ENCODE results near the gene BRD7.
A peak's percentile ranks its signal among the peaks of the same experiment; 100 is the strongest.

The BRD7 gene

DNA sequence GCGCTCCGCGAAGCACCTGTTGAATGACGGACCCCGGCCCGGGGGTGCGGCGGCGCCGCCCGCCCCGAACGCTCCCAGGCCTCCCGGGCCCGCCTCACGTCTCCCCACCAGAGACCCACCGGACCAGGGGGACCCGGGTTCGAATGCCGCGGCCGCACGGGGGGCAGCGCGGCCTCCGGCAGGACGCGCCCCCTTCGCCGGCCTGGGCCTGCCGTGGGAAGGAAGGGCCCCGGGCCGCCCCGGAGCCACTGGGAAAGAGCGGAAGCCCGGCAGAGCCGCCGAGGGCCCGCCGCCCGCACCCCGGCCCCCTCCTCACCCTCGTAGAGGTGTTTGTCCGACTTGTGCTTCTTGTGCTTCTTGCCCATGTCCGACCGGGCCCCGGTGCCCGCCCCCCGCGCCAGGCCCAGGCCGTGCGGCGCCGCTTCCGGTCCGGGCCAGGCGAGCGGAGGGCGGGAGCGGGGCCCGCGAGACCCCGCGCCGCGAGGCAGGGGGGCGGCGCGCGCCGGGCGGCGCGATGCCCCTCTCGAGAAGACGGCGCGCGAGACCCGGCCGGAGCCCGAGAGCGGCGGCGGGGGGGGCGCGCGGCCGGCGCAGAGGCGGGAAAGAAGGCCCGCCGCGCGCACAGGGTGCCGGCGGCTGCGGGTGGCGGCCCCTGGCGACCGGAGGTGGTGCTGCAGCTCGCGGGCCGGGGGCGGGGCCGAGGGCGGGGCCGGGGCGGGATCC lies at the start of gene BRD7:
BRD7 (minus strand) TSS at position 579 of the 723 bp plus-strand sequence; CDS start at position 365, 214 bp downstream.
- peak; percentile 40 to 69 (median 50) for DNase-seq (ENCODE audit: low read depth in 2 of 3, low spot score in 1 of 3)

DNA sequence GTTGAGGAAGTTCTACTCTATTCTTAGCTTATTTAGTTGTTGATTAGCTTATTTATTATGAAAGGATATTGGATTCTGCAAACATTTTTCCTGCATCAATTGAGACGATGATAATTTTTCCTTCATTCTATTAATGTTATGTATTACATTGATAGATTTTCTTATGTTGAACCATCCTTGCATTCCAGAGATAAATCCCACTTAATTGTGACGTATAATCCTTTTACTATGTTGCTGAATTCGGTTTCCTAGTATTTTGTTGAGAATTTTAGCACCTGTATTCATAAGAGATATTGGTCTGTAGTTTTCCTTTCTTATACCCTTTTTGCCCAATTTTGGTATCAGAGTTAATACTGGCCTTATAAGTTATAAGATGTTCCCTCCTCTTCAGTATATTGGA lies 47.6 kb upstream of the BRD7 start:
- no peak for DNase-seq (ENCODE audit: low read depth in 2 of 3, low spot score in 1 of 3)

DNA sequence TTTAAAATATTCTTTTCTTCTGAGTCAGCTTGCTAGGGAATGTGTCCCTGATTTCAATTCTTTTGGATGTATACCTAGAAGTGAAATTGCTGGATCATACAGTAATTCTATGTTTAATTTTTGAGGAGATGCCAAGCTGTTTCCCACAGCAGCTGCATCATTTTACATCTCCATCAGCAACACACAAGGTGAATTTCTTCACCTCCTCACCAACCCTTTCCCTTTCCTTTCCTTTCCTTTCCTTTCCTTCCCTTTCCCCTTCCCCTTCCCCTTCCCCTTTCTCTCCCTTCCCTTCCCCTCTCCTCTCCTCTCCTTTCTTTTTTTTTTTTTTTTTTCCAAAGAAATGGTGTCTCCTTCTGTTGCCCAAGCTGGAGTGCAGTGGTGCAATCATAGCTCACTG lies 45.4 kb upstream of the BRD7 start:
- DNase-seq (ENCODE audit: low read depth in 2 of 3, low spot score in 1 of 3), result no peak

DNA sequence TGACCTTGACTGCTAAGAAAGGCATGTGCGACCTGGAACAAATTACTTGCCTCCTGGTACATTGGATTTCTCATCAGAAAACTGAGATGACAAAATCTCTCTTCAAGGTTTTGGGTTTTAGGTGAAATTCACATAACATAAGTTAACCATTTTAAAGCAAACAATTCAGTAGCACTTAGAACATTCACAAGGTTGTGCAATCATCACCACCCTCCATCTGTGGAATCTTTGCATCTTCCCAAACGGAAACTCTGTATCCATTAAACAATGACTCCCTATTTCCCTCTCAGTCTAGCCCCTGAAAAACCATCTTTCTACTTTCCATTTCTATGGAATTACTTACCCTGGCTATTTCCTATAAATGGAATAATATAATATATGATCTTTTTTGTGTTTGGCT lies 42.2 kb upstream of the BRD7 start:
- DNase-seq (ENCODE audit: low read depth in 2 of 3, low spot score in 1 of 3), result no peak

DNA sequence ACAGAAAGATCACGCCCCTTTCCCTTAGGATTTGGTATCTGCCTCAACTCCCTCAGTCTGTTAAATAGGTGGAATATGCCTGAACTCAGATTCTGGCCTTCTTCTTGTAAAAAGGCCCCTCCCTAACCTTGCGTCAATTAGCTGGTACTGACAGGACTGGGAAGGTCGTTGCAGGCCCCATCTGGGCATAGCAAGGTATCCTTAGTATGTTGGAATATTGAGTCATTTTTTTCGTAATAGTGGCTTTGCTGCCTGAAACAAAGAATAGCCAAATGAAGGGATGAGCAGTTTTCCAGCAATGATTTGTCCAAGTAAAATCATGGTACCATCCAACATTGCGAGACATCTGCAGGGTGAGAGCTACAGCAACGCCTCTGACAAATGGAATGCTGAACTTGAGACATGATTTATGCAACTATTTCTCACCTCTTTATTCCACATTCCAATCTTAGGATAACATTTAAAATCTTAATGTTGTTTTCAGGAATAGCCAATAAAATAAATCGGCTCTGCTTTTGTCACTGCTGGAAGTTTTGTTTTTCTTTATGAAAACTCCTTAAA lies 39.3 kb upstream of the BRD7 start:
- no peak for DNase-seq (ENCODE audit: low read depth in 2 of 3, low spot score in 1 of 3)

DNA sequence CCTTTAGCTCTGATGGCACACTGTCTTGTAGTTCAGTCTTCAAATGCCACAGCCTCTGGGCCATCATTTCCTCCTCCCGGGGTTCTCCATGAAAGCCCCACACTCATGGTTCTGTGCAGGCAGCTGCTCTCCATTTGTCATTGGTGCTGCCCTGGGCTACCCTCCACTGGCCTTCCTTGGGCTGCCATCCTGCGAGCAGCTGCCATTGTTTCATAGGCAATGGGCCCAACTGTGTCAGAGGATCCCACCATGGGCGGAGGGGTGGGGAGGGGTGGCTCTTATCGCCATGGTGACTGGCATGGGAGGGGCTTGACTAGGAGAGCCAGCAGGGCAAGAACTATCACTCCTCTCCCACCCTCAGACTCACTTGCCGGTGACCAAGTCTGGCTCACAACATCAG lies 38.6 kb upstream of the BRD7 start:
- DNase-seq (ENCODE audit: low read depth in 2 of 3, low spot score in 1 of 3), result no peak

DNA sequence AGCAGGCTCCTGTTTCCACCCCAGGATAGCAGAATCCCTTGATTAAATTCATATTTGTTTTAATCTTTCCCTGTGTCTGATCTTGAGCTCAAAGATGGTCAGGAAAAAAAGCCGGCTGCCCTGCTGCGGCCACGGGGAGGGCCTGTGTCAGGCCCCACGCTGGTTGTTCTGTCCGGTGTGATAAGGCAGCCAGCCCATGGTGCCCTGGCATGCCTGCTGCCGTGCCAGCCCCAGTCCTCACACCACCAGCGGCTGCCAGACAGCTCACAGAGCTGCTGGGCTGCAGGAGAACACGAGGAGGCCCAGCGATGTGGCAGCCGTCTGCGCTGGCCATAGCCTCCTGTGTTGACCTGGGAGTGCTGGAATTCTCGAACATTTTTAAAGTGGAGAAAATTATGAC lies 34.7 kb upstream of the BRD7 start:
- no peak for DNase-seq (ENCODE audit: low read depth in 2 of 3, low spot score in 1 of 3)

DNA sequence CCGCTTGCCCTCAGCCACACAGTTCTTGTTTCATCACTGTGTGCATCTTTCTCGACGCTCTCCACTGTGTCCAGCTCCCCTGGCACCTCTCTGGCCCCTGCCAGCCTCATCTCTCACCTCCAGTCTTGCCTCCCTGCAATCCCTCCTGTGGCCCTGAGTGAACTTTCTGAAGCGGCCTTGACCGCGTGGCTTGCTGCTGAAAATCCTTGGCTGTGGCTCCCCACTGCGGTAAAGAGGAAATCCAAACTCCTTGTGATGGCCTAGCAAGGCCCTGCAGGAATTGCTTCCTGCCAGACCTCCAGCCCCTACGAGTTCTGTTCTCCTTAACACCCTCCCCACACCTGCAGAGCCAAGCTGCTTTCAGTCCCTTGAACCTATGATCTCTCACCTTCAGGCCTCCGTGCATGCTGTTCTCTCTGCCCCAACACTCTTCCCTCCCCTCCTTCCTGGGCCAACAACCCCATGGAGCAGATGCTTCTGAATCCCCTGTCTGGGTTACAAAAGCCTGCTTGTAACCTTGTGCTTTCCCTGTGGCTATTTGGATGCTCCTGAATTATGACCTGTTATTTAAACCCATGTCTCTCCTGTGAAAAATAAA lies 33.6 kb upstream of the BRD7 start:
- no peak for DNase-seq (ENCODE audit: low read depth in 2 of 3, low spot score in 1 of 3)

DNA sequence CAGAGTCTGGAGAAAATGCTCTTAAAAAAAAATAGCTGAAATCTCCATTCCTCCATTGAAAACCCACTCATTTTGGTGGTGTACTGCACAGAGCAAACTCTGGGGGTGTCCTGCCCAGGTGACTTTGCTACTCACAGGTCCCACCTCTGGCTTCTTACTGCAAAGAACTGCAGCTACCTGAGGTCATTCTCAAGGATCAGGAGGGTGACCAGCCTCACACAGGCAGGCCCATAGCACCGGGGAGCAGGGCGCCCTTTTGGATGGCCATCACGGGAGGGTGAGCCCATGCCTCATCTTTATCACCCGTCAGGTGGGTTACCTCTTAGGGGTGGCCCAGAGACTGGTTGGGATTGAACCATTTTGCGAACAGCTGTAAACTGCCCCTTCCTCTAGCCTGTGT lies 32.6 kb upstream of the BRD7 start:
- no peak for DNase-seq (ENCODE audit: low read depth in 2 of 3, low spot score in 1 of 3)

DNA sequence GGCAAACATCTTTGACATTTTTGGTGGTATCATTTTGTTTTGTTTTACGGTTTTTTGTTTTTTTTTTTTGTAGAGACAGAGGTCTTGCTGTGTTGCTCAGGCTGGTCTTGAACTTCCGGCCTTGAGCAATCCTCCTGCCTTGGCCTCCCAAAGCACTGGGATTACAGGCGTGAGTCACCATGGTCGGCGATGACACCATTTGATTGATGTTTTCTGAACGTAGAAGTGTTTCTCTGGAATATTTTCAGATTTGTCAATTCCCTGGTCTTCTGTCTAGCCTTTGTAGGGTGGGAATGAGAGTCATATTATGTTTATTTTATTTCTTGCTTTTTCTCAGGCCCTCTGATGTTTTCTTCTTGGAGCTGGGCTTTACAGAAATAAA lies 32.2 kb upstream of the BRD7 start:
- DNase-seq (ENCODE audit: low read depth in 2 of 3, low spot score in 1 of 3), result no peak

DNA sequence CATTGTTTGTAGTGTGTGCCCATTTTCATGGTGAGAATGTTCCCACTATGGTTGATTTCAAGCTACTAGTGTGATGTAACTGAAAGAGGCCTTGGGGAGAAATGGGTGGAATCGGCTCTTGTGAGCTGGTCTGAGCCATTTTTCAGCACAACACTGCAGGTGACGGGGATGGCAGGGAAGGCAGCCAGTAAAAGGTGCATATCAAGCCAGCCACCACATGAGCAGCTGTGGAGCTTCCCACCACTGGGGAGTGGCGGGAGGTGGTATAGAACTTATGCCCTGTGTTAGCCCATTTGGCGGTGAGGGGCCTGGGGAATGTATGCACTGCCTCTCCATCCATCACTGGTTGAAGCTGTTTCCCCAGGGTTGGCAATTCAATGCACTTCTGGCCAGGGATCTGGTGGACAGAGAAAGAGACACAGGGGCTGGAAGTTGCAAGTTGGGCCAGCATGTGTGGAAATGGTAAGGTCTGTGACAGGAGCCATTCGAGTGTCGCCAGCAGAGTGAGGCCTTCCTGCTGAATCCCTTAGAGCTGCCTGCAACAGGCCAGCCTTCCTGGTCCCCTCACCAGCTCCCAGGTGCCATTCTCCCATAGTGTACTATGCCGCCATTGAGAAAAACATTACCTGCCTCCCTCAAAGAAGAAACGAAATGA lies 31.7 kb upstream of the BRD7 start:
- no peak for DNase-seq (ENCODE audit: low read depth in 2 of 3, low spot score in 1 of 3)

DNA sequence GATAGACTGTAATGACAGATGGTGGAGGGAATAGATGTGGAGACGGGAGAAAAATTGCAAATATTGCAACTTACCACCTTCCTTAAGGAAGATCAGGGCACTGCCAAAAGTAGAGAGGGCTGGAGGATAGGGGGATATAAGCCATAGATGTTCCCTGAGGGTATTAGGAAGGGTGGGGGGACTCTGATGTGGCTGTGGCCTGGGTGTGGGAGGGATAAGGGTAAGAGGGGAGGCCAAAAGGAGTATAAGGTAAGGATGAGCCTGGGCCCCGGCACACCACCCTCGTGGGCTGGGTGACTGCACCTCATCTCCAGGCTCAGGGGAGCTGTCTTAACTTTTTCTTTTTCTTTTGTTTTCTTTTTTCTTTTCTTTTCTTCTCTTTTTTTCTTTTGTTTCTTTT lies 30.6 kb upstream of the BRD7 start:
- no peak for DNase-seq (ENCODE audit: low read depth in 2 of 3, low spot score in 1 of 3)

DNA sequence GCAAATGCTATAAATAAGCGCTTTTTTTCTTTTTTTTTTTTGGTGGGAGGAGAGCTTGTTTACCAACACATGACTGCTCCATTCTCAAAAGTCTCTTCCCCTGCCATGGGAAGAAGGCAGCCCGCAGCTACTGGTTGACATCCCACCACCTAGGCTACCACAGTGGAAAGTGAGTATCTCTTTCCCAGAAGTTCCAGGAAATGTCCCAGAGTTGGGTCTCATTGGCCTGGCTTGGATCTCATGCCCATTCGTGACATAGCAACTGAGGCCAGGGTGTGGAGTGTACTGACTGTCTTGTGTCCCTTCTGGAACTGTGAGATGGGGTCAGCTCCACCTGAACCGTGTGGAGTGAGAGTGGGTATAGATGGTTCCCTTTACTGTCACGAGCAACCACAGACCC lies 29.5 kb upstream of the BRD7 start:
- DNase-seq (ENCODE audit: low read depth in 2 of 3, low spot score in 1 of 3), result no peak

DNA sequence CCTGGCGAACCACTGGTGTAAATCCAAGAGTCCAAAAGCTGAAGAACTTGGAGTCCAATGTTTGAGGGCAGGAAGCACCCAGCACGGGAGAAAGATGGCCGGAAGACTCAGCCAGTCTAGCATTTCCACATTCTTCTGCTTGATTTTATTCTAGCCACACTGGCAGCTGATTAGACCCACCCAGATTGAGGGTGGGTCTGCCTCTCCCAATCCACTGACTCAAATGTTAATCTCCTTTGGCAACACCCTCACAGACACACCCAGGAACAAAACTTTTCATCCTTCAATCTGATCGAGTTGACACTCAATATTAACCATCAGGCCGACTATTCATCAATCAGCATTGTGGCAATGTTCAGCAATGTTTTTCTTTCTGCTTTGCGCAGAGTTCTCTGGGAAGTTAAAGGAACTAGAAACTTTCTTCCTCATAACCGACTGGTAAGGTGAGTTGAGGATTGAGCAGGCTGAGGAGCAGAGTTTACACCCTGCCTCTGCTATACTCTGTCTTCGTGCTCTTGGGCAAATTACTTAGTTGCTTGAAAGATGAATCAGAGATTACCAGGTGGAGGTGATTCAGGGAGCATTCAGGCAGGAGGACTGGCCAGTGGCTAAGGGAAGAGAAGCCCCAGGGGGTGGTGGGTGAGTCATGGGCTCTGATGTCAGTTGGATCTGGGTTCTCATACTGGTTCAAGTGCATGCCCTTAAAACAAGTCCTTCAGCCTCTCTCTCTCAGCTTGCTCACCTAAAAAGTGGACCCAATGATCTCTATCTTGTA lies 28.2 kb upstream of the BRD7 start:
- DNase-seq (ENCODE audit: low read depth in 2 of 3, low spot score in 1 of 3), result no peak

DNA sequence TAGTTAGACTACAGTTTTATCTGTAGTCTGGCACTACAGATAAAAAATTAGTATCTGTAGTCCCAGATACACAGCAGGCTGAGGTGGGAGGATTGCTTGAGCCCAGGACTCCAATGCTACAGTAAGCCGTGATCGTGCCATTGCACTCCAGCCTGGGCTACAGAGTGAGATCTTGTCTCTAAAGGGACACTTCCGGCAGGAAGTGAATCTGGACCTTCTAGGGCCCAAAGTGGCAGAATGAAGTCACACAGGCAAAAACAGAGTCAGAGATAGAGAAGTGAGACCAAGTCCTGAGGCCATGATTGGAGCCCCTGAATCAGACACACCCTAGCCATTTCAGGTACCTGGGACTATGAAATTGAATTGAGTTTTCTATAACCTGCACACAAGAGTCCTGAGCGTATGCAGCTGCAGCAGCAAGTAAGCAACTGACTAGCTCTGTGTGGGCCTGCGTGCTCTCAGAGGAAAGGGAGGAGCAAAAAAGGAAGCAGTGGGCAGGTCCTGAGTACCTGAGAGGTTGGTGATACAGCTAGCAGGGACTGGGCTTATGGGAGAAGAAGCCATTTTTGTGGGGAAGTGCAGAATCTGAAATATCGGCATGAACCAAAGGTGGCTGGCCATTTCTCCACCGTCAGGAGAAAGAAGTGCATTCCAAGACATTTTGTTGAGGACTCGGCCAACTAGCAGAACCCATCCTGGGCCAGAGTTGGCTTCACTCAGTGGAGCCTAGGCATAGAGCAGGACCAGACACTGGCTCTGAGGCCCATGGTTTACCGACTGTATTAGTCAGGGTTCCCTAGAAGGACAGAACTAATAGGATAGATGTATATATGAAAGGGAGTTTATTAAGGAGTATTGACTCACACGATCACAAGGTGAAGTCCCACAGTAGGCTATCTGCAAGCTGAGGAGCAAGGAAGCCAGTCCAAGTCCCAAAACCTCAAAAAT lies 27.2 kb upstream of the BRD7 start:
- no peak for DNase-seq (ENCODE audit: low read depth in 2 of 3, low spot score in 1 of 3)

DNA sequence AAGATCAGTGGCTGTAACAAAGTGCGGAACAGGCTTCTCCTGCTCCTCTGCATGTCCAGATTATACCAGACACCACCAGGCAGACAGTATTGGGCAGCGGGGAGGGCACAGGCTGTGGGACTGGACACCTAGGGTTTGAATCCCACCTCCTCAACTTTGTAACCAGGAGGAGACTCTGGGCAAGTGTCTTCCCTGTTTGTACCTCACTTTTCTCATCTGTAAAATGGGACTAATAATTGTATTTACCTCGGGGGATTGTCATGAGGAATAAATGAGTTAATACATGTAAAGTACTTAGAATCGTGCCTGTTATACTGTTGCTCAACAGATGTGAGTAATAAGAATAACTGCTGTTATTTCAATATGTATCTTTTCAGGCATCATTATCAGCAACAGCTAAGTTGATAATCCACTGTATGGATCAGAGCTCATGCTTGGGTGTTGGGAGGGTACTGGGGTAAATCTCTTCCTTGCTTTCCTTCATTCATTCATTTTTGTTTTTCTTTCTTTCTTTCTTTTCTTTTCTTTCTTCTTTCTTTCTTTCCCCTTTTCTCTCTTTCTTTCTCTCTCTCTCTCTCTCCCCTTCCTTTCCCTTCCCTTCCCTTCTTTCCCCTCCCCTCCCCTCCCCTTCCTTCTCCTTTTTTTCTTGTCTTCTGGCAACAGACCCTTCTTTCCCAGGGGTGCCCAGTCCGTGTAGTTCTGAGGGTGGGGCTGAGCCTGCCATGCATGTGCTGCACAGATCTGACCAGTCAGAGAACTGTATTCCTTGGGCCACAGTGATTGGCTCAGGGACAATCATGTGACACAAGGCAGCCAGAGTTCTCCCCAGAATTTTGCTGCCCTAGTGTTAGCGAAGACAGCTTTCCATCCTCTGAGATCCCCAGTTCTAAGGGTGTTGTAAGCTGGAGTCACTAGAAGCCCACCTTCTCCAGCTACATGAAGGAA lies 25.3 kb upstream of the BRD7 start:
- DNase-seq (ENCODE audit: low read depth in 2 of 3, low spot score in 1 of 3), result no peak

DNA sequence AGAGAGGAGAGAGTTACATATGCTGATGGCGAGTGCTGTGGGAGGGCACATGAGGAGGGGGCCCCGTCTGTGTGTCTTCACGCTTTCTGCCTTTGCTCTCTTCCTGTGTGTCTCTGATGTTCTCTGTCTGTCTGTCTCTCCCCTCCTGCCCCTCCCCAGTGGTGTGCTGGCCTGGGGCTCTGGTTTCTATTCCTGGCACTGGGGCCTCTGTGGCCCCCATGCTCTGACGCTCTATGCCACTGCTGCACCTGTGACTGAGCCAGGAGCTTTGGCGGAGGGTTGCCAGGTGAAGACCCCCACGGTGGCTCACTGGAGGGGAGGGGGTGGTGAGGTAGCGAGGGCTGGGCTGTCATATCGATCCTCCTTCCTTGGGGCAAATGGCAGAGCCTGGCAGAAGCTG lies 24.6 kb upstream of the BRD7 start:
- no peak for DNase-seq (ENCODE audit: low read depth in 2 of 3, low spot score in 1 of 3)

DNA sequence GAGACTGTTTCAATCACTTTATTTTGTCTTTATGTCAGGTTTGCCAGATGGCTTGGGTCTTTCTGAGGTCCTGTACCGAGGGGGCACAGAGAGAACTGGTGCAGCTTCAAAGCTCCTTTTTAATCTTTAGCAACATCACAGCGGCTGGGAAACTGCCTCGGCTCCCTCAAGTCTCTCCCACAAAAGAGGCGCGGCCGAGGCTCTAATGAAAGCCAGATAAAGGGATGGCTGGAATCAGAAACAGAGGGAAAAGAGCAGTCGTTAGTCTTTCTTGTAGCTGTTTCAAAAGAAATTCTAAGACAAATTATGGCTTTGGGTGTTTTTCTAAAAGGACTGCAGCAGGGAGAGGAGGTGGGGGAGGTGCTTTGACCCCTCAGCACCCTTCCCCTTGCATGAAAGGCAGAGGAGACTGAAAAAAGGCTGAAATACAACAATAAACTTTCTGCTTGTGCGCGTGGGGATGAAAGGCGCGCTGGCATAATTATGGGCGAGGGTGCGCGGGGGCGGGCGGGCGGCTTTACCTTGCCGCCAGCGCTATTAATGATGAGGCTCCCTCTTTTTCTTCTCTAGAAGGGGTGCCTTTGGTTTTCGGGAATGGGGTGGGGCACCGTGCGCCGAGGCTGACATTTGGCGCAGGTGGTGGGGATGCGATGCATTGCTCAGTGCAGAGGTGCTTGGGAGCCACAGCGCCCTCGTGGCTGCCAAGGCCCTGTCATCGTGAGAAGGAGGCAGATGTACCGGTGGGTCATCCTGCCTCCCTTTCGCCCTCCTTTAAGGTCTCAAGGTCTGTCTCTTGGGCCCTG lies 22.3 kb upstream of the BRD7 start:
- DNase-seq (ENCODE audit: low read depth in 2 of 3, low spot score in 1 of 3), result no peak

DNA sequence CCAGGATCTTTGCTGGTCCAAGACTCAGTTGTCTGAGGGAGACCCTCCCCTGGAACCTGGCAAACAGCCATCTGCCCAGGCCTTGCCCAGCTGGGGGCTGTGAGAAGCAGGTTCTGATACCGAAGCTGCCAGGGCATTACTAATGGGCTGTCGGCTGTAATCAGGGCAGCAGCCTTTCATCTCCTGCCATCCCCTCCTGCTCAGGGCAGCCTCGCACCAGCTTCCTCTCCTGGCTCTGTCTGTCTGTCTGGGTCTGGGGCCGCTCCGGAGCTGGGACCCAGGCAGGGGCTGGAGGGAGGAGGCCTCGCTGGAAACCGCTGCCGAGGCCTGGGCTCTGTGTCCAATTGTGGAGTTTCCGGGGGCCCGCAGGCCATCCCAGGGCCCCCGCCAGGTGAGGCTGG lies 21.6 kb upstream of the BRD7 start:
- no peak for DNase-seq (ENCODE audit: low read depth in 2 of 3, low spot score in 1 of 3)
